HepG2 (cell line): Measurements from ENCODE around the gene ARMH3. TPM values are rescaled to one million over a fixed set of nuclear protein-coding genes. Genes with fewer than 3 reads are reported as not detected.

Source experiments
- ELF3 ChIP-seq: IDR thresholded peaks from 2 replicates; pipeline ENCODE4 v1.6.1; 2016; ENCODE audit warnings: missing genetic modification reagents, missing compliant biosample characterization
- HHEX ChIP-seq: IDR thresholded peaks from 2 replicates; pipeline ENCODE4 v1.6.1; 2016; ENCODE audit warnings: control low read depth
- NR3C1 ChIP-seq: sonication (generic); formaldehyde crosslinking; IDR thresholded peaks from 2 replicates; pipeline ENCODE4 v1.4.0; 2020; ENCODE audit warnings: missing genetic modification reagents
- RBAK ChIP-seq: sonication (generic); formaldehyde crosslinking; IDR thresholded peaks from 2 replicates; pipeline ENCODE4 v1.5.1; 2020; ENCODE audit warnings: mild to moderate bottlenecking, missing genetic modification reagents
- THAP11 ChIP-seq: IDR thresholded peaks from 2 replicates; pipeline ENCODE4 v1.6.1; 2016; ENCODE audit warnings: missing biosample characterization, missing genetic modification reagents
- ZFY ChIP-seq: sonication (generic); formaldehyde crosslinking; IDR thresholded peaks from 2 replicates; pipeline ENCODE4 v1.4.0; 2020; ENCODE audit warnings: missing genetic modification reagents
- ZNF101 ChIP-seq: sonication (generic); formaldehyde crosslinking; IDR thresholded peaks from 2 replicates; pipeline ENCODE4 v1.4.0; 2020; ENCODE audit warnings: mild to moderate bottlenecking, low read depth, missing genetic modification reagents, borderline replicate concordance
- ZNF614 ChIP-seq: IDR thresholded peaks from 2 replicates; pipeline ENCODE4 v1.6.1; 2018; ENCODE audit warnings: missing biosample characterization, missing genetic modification reagents, inconsistent platforms, borderline replicate concordance
- polyA plus RNA-seq, 8 experiments: library from polyadenylated mRNA; depleted of rRNA in 3 of 8; stranded (reverse) in 7 of 8; unstranded in 1 of 8; fragments of >200 nt; fragmentation: Illumina TruSeq in 4 of 8; extraction: Trizol in 4 of 8; gene quantifications; 2 replicates each; pipeline versions ENCODE4 v1.2.1 to v1.2.3, GENCODE V29; 2011 to 2016; ENCODE audit warnings: low read depth in 4 of 8, missing spikeins in 1 of 8, mixed read lengths in 1 of 8; ENCODE audit not compliant: insufficient read depth in 1 of 8
- total RNA-seq, 5 experiments: library from RNA; depleted of rRNA; stranded (reverse); fragments of >200 nt; fragmentation: Illumina TruSeq; extraction: Trizol; gene quantifications; 2 replicates each; pipeline ENCODE4 v1.2.3, GENCODE V29; 2016; ENCODE audit warnings: low read depth in 1 of 5
- TF ChIP-seq, protein P1 (sequence below): sonication (generic); formaldehyde crosslinking; IDR thresholded peaks from 2 replicates; pipeline ENCODE4; 2020; ENCODE audit warnings: missing genetic modification reagents, mild to moderate bottlenecking, borderline replicate concordance
- TF ChIP-seq, protein P2 (sequence below): IDR thresholded peaks from 2 replicates; pipeline ENCODE4 v1.6.1; 2016; ENCODE audit warnings: mild to moderate bottlenecking, missing biosample characterization, missing genetic modification reagents
- TF ChIP-seq, protein P3 (sequence below): sonication (generic); formaldehyde crosslinking; IDR thresholded peaks from 2 replicates; pipeline ENCODE4 v1.8.0; 2022; ENCODE audit warnings: missing genetic modification reagents, mild to moderate bottlenecking, borderline replicate concordance
- TF ChIP-seq, protein P4 (sequence below): IDR thresholded peaks from 2 replicates; pipeline ENCODE4 v1.6.1; 2012; ENCODE audit warnings: low read depth, low read length, improper control_type of control experiment
- TF ChIP-seq, protein P5 (sequence below), 2 experiments: sonication (generic) in 1 of 2; formaldehyde crosslinking in 1 of 2; IDR thresholded peaks; 2 replicates each; pipeline versions ENCODE4 v1.4.0 to v1.6.1; 2018 to 2020; ENCODE audit warnings: missing genetic modification reagents in 2 of 2, borderline replicate concordance in 1 of 2, low read depth in 1 of 2, mild to moderate bottlenecking in 1 of 2, missing biosample characterization in 1 of 2

The ARMH3 gene
- total and polyA plus RNA-seq, 2 of the 13 experiments (the other 11 are each of a cell fraction or from before 2014, with no cell fraction given), result 8.4 to 16.9 TPM

DNA sequence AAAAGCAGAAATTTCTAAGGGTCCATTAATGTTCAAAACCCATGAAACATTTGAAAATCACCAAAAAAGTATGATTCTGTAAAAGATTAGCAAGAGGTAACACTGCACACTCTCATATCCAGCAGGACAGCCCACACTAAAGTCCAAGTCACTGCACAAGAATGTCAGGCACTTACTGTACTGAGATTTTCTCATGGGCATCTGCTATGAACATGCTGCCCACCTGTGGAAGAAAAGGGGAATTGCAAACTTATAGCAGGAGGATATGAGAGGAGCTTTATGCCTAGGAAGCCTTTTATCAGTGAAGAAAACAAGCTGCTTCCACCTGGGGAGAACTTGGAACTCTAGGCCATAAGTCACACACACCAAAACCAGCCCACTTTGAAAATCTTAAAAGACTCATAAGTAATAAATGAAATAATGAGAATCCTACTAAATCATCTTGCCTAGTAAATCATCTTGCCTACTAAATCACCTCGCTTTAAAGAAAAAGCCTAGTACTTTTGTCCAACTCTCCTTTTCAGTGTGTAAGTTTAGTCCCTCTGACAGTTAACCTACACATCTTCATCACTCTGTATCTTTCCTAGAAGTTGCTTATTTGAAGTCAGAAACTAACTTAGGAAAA, 46.1 kb downstream of the ARMH3 start (continued):
- TF ChIP-seq, protein P1, sequence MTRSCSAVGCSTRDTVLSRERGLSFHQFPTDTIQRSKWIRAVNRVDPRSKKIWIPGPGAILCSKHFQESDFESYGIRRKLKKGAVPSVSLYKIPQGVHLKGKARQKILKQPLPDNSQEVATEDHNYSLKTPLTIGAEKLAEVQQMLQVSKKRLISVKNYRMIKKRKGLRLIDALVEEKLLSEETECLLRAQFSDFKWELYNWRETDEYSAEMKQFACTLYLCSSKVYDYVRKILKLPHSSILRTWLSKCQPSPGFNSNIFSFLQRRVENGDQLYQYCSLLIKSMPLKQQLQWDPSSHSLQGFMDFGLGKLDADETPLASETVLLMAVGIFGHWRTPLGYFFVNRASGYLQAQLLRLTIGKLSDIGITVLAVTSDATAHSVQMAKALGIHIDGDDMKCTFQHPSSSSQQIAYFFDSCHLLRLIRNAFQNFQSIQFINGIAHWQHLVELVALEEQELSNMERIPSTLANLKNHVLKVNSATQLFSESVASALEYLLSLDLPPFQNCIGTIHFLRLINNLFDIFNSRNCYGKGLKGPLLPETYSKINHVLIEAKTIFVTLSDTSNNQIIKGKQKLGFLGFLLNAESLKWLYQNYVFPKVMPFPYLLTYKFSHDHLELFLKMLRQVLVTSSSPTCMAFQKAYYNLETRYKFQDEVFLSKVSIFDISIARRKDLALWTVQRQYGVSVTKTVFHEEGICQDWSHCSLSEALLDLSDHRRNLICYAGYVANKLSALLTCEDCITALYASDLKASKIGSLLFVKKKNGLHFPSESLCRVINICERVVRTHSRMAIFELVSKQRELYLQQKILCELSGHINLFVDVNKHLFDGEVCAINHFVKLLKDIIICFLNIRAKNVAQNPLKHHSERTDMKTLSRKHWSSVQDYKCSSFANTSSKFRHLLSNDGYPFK, result no peak
- peak; percentile 57 for TF ChIP-seq ELF3
- no peak for TF ChIP-seq ZNF101
- TF ChIP-seq, protein P2, sequence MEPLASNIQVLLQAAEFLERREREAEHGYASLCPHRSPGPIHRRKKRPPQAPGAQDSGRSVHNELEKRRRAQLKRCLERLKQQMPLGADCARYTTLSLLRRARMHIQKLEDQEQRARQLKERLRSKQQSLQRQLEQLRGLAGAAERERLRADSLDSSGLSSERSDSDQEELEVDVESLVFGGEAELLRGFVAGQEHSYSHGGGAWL (CRISPR knock-in tag), result no peak
- TF ChIP-seq, protein P3, sequence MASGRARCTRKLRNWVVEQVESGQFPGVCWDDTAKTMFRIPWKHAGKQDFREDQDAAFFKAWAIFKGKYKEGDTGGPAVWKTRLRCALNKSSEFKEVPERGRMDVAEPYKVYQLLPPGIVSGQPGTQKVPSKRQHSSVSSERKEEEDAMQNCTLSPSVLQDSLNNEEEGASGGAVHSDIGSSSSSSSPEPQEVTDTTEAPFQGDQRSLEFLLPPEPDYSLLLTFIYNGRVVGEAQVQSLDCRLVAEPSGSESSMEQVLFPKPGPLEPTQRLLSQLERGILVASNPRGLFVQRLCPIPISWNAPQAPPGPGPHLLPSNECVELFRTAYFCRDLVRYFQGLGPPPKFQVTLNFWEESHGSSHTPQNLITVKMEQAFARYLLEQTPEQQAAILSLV (CRISPR knock-in tag), result no peak
- TF ChIP-seq, protein P4, sequence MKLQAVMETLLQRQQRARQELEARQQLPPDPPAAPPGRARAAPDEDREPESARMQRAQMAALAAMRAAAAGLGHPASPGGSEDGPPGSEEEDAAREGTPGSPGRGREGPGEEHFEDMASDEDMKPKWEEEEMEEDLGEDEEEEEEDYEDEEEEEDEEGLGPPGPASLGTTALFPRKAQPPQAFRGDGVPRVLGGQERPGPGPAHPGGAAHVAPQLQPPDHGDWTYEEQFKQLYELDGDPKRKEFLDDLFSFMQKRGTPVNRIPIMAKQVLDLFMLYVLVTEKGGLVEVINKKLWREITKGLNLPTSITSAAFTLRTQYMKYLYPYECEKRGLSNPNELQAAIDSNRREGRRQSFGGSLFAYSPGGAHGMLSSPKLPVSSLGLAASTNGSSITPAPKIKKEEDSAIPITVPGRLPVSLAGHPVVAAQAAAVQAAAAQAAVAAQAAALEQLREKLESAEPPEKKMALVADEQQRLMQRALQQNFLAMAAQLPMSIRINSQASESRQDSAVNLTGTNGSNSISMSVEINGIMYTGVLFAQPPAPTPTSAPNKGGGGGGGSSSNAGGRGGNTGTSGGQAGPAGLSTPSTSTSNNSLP, result peak; percentile 52; the same call in 1 of the 2 replicates
- TF ChIP-seq ZNF614, result 0 out of 2 replicates have a peak, but pooled peaks have one; percentile 49
- no peak for TF ChIP-seq HHEX
- no peak for TF ChIP-seq NR3C1 (CRISPR knock-in tag)
- no peak for TF ChIP-seq RBAK
- TF ChIP-seq, protein P5, sequence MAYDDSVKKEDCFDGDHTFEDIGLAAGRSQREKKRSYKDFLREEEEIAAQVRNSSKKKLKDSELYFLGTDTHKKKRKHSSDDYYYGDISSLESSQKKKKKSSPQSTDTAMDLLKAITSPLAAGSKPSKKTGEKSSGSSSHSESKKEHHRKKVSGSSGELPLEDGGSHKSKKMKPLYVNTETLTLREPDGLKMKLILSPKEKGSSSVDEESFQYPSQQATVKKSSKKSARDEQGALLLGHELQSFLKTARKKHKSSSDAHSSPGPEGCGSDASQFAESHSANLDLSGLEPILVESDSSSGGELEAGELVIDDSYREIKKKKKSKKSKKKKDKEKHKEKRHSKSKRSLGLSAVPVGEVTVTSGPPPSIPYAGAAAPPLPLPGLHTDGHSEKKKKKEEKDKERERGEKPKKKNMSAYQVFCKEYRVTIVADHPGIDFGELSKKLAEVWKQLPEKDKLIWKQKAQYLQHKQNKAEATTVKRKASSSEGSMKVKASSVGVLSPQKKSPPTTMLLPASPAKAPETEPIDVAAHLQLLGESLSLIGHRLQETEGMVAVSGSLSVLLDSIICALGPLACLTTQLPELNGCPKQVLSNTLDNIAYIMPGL (CRISPR knock-in tag; IDR thresholded peaks at IDR 0.05; ENCODE audit: borderline replicate concordance in 1 of 2, low read depth in 1 of 2), result peak in 1 of 2 experiments; percentile 70; a peak in 1 of 4 replicates
- 0 out of 2 replicates have a peak, but pooled peaks have one; percentile 36 for TF ChIP-seq THAP11 (CRISPR knock-in tag)
- no peak for TF ChIP-seq ZFY
